H9 (cell line): Measurements from ENCODE around the gene ATP6V0A1. TPM values are rescaled to one million over a fixed set of nuclear protein-coding genes. Genes with fewer than 3 reads are reported as not detected.
A peak's percentile ranks its signal among the peaks of the same experiment; 100 is the strongest.

Experiments
- DNase-seq: peaks from one replicate; pipeline ENCODE4 v3.0.0-alpha.2; 2017
- H2AFZ ChIP-seq: one replicate; pipeline ENCODE4 v1.6.1; 2013; ENCODE audit warnings: mild to moderate bottlenecking, low read length, control low read depth, moderate library complexity
- H2AK5ac ChIP-seq: 2 replicates; pipeline ENCODE4 v1.6.1; 2013; ENCODE audit warnings: low read length, control low read depth, mixed read lengths; ENCODE audit not compliant: insufficient read length
- H2BK120ac ChIP-seq: one replicate; pipeline ENCODE4 v1.6.1; 2013; ENCODE audit warnings: low read depth, mild to moderate bottlenecking, low read length, control low read depth, inconsistent platforms; ENCODE audit not compliant: poor library complexity, severe bottlenecking
- H2BK12ac ChIP-seq: 2 replicates; pipeline ENCODE4 v1.6.1; 2013; ENCODE audit warnings: low read length, control low read depth, mixed read lengths, low read depth; ENCODE audit not compliant: insufficient read length
- H2BK15ac ChIP-seq: 2 replicates; pipeline ENCODE4 v1.6.1; 2013; ENCODE audit warnings: low read depth, low read length, control low read depth
- H2BK20ac ChIP-seq: one replicate; pipeline ENCODE4 v1.6.1; 2013; ENCODE audit warnings: low read depth, mild to moderate bottlenecking, low read length, control low read depth, inconsistent platforms; ENCODE audit not compliant: poor library complexity, severe bottlenecking
- H2BK5ac ChIP-seq: 2 replicates; pipeline ENCODE4 v1.6.1; 2013; ENCODE audit warnings: low read length, control low read depth, mixed read lengths; ENCODE audit not compliant: insufficient read length
- H3K14ac ChIP-seq: 2 replicates; pipeline ENCODE4 v1.6.1; 2013; ENCODE audit warnings: low read length, control low read depth; ENCODE audit not compliant: insufficient read depth
- H3K18ac ChIP-seq: 2 replicates; pipeline ENCODE4 v1.6.1; 2013; ENCODE audit warnings: low read depth, mild to moderate bottlenecking, mixed read lengths, low read length, control low read depth; ENCODE audit not compliant: insufficient read length
- H3K23ac ChIP-seq: 2 replicates; pipeline ENCODE4 v1.6.1; 2013; ENCODE audit warnings: low read length, control low read depth, mixed read lengths, low read depth; ENCODE audit not compliant: insufficient read length
- H3K23me2 ChIP-seq: 2 replicates; pipeline ENCODE4 v1.6.1; 2013; ENCODE audit warnings: low read depth, mild to moderate bottlenecking, mixed read lengths, low read length, control low read depth; ENCODE audit not compliant: insufficient read length, poor library complexity, severe bottlenecking
- H3K27ac ChIP-seq: 2 replicates; pipeline ENCODE4 v1.5.1; 2013; ENCODE audit warnings: low read length, control low read depth, mixed read lengths, low read depth; ENCODE audit not compliant: insufficient read length
- H3K27me3 ChIP-seq: 2 replicates; pipeline ENCODE4 v1.6.1; 2013; ENCODE audit warnings: low read length, control low read depth, inconsistent platforms; ENCODE audit not compliant: insufficient read depth
- H3K4ac ChIP-seq: 2 replicates; pipeline ENCODE4 v1.6.1; 2013; ENCODE audit warnings: low read depth, mild to moderate bottlenecking, control low read depth, inconsistent platforms, low read length, moderate library complexity
- H3K4me1 ChIP-seq: 2 replicates; pipeline ENCODE4 v1.6.1; 2013; ENCODE audit warnings: low read length, control low read depth, inconsistent platforms; ENCODE audit not compliant: insufficient read depth
- H3K4me2 ChIP-seq: 2 replicates; pipeline ENCODE4 v1.6.1; 2013; ENCODE audit warnings: low read length, control low read depth, mixed read lengths; ENCODE audit not compliant: insufficient read length, insufficient read depth
- H3K56ac ChIP-seq: 2 replicates; pipeline ENCODE4 v1.6.1; 2013; ENCODE audit warnings: low read depth, mild to moderate bottlenecking, mixed read lengths, low read length, control low read depth; ENCODE audit not compliant: insufficient read length
- H3K79me1 ChIP-seq: 2 replicates; pipeline ENCODE4 v1.6.1; 2013; ENCODE audit warnings: low read depth, mild to moderate bottlenecking, moderate library complexity, low read length, control low read depth, inconsistent platforms; ENCODE audit not compliant: insufficient read depth, poor library complexity, severe bottlenecking
- H3K79me2 ChIP-seq: 2 replicates; pipeline ENCODE4 v1.6.1; 2013; ENCODE audit warnings: low read length, control low read depth, inconsistent platforms; ENCODE audit not compliant: insufficient read depth
- H3K9ac ChIP-seq: 2 replicates; pipeline ENCODE4 v1.6.1; 2013; ENCODE audit warnings: low read length, control low read depth, mixed read lengths; ENCODE audit not compliant: insufficient read length; ENCODE audit errors: extremely low read depth
- H3K9me3 ChIP-seq: one replicate; pipeline ENCODE4 v1.6.1; 2013; ENCODE audit warnings: low read depth, low read length, inconsistent platforms; ENCODE audit not compliant: control insufficient read depth
- H3T11ph ChIP-seq: one replicate; pipeline ENCODE4 v1.6.1; 2013; ENCODE audit warnings: mild to moderate bottlenecking, low read length, control low read depth, inconsistent platforms
- H4K20me1 ChIP-seq: one replicate; pipeline ENCODE4 v1.6.1; 2013; ENCODE audit not compliant: control insufficient read depth, insufficient read length, insufficient read depth
- H4K5ac ChIP-seq: 2 replicates; pipeline ENCODE4 v1.6.1; 2013; ENCODE audit warnings: low read depth, mild to moderate bottlenecking, mixed read lengths, low read length, control low read depth; ENCODE audit not compliant: insufficient read length
- H4K8ac ChIP-seq: replicated peaks from 2 replicates; pipeline ENCODE4 v1.6.1; 2013; ENCODE audit warnings: low read length, control low read depth, mixed read lengths, low read depth; ENCODE audit not compliant: insufficient read length
- H4K91ac ChIP-seq: 2 replicates; pipeline ENCODE4 v1.6.1; 2013; ENCODE audit warnings: low read depth, mild to moderate bottlenecking, moderate library complexity, mixed read lengths, low read length, control low read depth; ENCODE audit not compliant: insufficient read length
- H3K27ac Mint-ChIP-seq, 3 experiments: 2 replicates in 2 of 3; 3 replicates in 1 of 3; pipeline ENCODE4 v1.8.0; 2020 to 2021; ENCODE audit warnings: mixed read lengths in 3 of 3, mild to moderate bottlenecking in 1 of 3, moderate library complexity in 1 of 3
- H3K27me3 Mint-ChIP-seq: 2 replicates; pipeline ENCODE4 v1.8.0; 2021; ENCODE audit warnings: low read depth, mild to moderate bottlenecking, moderate library complexity, mixed read lengths
- H3K36me3 Mint-ChIP-seq, 3 experiments: 2 replicates in 2 of 3; 3 replicates in 1 of 3; pipeline ENCODE4 v1.8.0; 2020 to 2021; ENCODE audit warnings: low read depth in 3 of 3, mixed read lengths in 3 of 3; ENCODE audit not compliant: insufficient read depth in 1 of 3
- H3K4me1 Mint-ChIP-seq, 2 experiments: 2 replicates each; pipeline ENCODE4 v1.8.0; 2020; ENCODE audit warnings: mixed read lengths in 2 of 2
- H3K4me3 Mint-ChIP-seq, 2 experiments: 2 replicates in 1 of 2; 3 replicates in 1 of 2; pipeline ENCODE4 v1.8.0; 2020 to 2021; ENCODE audit warnings: mild to moderate bottlenecking in 2 of 2, mixed read lengths in 2 of 2, moderate library complexity in 1 of 2
- H3K9me3 Mint-ChIP-seq, 2 experiments: 2 replicates in 1 of 2; 3 replicates in 1 of 2; pipeline ENCODE4 v1.8.0; 2020; ENCODE audit warnings: mild to moderate bottlenecking in 2 of 2, mixed read lengths in 2 of 2, moderate library complexity in 1 of 2
- WGBS: extraction: QIAGEN DNeasy Blood & Tissue Kit; methylation state at CpG from one replicate; pipeline ENCODE4 v1.1.7; 2013; ENCODE audit warnings: missing lambda C conversion rate, low lambda C conversion rate, mixed read lengths; ENCODE audit not compliant: insufficient read length; ENCODE audit errors: extremely low coverage; 5-methylcytosine and 5-hydroxymethylcytosine counted together
- total RNA-seq: library from RNA; stranded (reverse); gene quantifications from 2 replicates; pipeline ENCODE4 v1.2.1, GENCODE V29; 2021
- TF ChIP-seq, protein P1 (sequence below): fragments of 200-600 bp; sonication (generic); conservative IDR thresholded peaks from 3 replicates; pipeline ENCODE4 v1.8.0; 2021; ENCODE audit warnings: antibody characterized with exemption, mild to moderate bottlenecking

The ATP6V0A1 gene
- total RNA-seq, 1 experiment from 2014 or later = 54.1 TPM

DNA sequence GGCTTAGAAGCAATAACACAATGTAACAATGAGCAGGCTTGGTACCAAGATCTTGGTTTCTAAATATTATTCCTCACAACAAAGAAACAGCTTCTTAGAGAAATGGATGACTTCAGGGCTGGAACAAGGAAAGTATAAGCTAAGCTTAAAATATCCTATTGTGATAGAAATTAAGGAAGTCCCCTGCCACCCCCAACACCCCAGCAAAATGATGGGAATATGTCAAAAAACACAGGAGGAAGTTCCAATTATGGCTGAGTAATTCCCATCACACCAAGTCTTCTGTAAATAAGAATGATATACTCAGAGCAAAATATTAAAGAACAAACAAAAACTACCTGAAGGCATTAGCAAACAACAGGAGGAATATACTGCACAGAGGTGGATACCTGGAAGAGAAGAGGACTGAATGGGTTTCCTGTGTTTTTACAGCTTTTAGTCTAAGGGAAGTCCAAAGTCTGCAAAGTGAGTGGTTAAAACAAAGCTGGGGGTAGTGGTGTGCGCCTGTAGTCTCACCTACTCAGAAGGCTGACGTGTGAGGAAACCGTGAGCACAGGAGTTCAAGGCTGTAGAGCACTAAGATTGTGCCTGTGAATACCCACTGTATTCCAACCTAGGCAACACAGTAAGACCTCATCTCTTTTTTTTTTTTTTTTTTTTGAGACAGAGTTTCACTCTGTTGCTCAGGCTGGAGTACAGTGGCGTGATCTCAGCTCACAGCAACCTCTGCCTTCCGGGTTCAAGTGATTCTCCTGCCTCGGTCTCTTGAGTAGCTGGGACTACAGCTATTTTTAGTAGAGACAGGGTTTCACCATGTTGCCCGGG is 17.1 kb upstream of the ATP6V0A1 start:
- Histone ChIP-seq H2BK120ac (no peak overlapping the region), H3K79me1 (no peaks in the 10 kb centered on the region), H3T11ph (no peak overlapping the region), H3K4me1 (peaks cover 2% of the 10 kb centered on the region; the same call in 1 of the 2 replicates), H3K27me3 (no peaks in the 10 kb centered on the region), H2BK15ac (no peak overlapping the region), H4K5ac (no peak overlapping the region), H3K23me2 (no peaks in the 10 kb centered on the region), H2BK20ac (no peak overlapping the region), H3K27ac (no peak overlapping the region), H3K56ac (no peak overlapping the region), H3K14ac (no peak overlapping the region), H3K4me2 (no peak overlapping the region), H2BK12ac (no peak overlapping the region), H4K91ac (no peak overlapping the region), H3K79me2 (no peaks in the 10 kb centered on the region), H3K9ac (no peak overlapping the region), H4K8ac (no peak overlapping the region), H3K23ac (no peak overlapping the region), H2AFZ (no peak overlapping the region), H4K20me1 (no peaks in the 10 kb centered on the region), H3K4ac (no peak overlapping the region), H3K18ac (no peak overlapping the region), H3K9me3 (no peaks in the 10 kb centered on the region), H2AK5ac (no peak overlapping the region), H2BK5ac (no peak overlapping the region)
- Mint-ChIP-seq H3K4me1 (peaks cover 10 to 13% of the 10 kb centered on the region in 2 experiments), H3K9me3 (peaks cover 4 to 6% of the 10 kb centered on the region in 2 experiments; a peak in 3 of 5 replicates), H3K36me3 (no peaks in the 10 kb centered on the region), H3K27ac (peak overlapping the region in 2 of 3 experiments; percentile 50 to 52; a peak in 4 of 7 replicates), H3K27me3 (no peaks in the 10 kb centered on the region), H3K4me3 (no peak overlapping the region)
- TF ChIP-seq, protein P1, sequence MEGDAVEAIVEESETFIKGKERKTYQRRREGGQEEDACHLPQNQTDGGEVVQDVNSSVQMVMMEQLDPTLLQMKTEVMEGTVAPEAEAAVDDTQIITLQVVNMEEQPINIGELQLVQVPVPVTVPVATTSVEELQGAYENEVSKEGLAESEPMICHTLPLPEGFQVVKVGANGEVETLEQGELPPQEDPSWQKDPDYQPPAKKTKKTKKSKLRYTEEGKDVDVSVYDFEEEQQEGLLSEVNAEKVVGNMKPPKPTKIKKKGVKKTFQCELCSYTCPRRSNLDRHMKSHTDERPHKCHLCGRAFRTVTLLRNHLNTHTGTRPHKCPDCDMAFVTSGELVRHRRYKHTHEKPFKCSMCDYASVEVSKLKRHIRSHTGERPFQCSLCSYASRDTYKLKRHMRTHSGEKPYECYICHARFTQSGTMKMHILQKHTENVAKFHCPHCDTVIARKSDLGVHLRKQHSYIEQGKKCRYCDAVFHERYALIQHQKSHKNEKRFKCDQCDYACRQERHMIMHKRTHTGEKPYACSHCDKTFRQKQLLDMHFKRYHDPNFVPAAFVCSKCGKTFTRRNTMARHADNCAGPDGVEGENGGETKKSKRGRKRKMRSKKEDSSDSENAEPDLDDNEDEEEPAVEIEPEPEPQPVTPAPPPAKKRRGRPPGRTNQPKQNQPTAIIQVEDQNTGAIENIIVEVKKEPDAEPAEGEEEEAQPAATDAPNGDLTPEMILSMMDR = no peak
- DNase-seq = no peak
- no CpG with 5 or more reads among the region's 7 CpGs for WGBS
